Caco-2 (cell line): Measurements from ENCODE around the gene SLC16A11. TPM values are rescaled to one million over a fixed set of nuclear protein-coding genes. Genes with fewer than 3 reads are reported as not detected.

Experiments
- BruUV-seq: library from RNA; stranded (reverse); fragments of 400-500 nt; replicated peaks from 2 replicates; lab custom pipeline; 2021; lab: Mats Ljungman, UMichigan
- CTCF ChIA-PET: fragments of 300-600 bp; sonication (Branson Sonifier 250); formaldehyde crosslinking; loops from one replicate; lab custom pipeline; 2022; ENCODE audit warnings: antibody characterized with exemption; lab: Charles Lee
- POLR2A ChIA-PET: fragments of 300-600 bp; sonication (Branson Sonifier 250); formaldehyde crosslinking; loops from one replicate; lab custom pipeline; 2022; ENCODE audit warnings: antibody characterized with exemption; lab: Charles Lee
- DNase-seq, 2 experiments: peaks; one replicate each; pipeline versions ENCODE4 v3.0.0 to v3.0.0-alpha.2; 2020 to 2022
- H3K27me3 ChIP-seq: replicated peaks from 2 replicates; pipeline ENCODE4 v1.6.0; 2011; ENCODE audit warnings: low read length; ENCODE audit not compliant: control insufficient read depth, insufficient read depth
- H3K36me3 ChIP-seq: 2 replicates; pipeline ENCODE4 v1.5.1; 2011; ENCODE audit warnings: low read length; ENCODE audit not compliant: control insufficient read depth, insufficient read depth
- H3K4me1 ChIP-seq: fragments of 250-450 bp; sonication (Bioruptor Pico); 2 replicates; pipeline ENCODE4 v1.5.1; 2020; ENCODE audit warnings: mild to moderate bottlenecking
- H3K4me3 ChIP-seq: 2 replicates; pipeline ENCODE4 v1.5.1; 2011; ENCODE audit warnings: low read depth, mild to moderate bottlenecking, control low read depth, low read length
- H3K9me3 ChIP-seq: fragments of 250-450 bp; sonication (Bioruptor Pico); 2 replicates; pipeline ENCODE4 v1.5.1; 2020; ENCODE audit warnings: mild to moderate bottlenecking, moderate library complexity
- H3K27ac Mint-ChIP-seq: one replicate; pipeline ENCODE4 v1.8.0; 2022; ENCODE audit warnings: mixed read lengths; ENCODE audit not compliant: unreplicated experiment
- H3K27me3 Mint-ChIP-seq: one replicate; pipeline ENCODE4 v1.8.0; 2022; ENCODE audit warnings: mixed read lengths; ENCODE audit not compliant: insufficient read depth, unreplicated experiment
- H3K36me3 Mint-ChIP-seq: one replicate; pipeline ENCODE4 v1.8.0; 2022; ENCODE audit warnings: mild to moderate bottlenecking, mixed read lengths; ENCODE audit not compliant: insufficient read depth, unreplicated experiment
- H3K4me1 Mint-ChIP-seq: one replicate; pipeline ENCODE4 v1.8.0; 2022; ENCODE audit warnings: low read depth, mixed read lengths; ENCODE audit not compliant: unreplicated experiment
- H3K4me3 Mint-ChIP-seq: one replicate; pipeline ENCODE4 v1.8.0; 2022; ENCODE audit warnings: mild to moderate bottlenecking, moderate library complexity, mixed read lengths; ENCODE audit not compliant: unreplicated experiment
- H3K9me3 Mint-ChIP-seq: one replicate; pipeline ENCODE4 v1.8.0; 2022; ENCODE audit warnings: mixed read lengths; ENCODE audit not compliant: unreplicated experiment
- intact Hi-C: fragments of 100-400 bp; cut with micrococcal nuclease; formaldehyde crosslinking; loops from one replicate; pipeline ENCODE4 v1.10.0; 2022; ENCODE audit not compliant: unreplicated experiment
- total RNA-seq: library from RNA; stranded (reverse); gene quantifications from 2 replicates; pipeline ENCODE4 v1.2.3, GENCODE V29; 2022
- TF ChIP-seq, protein P1 (sequence below), 2 experiments: fragments of 200-600 bp in 1 of 2; IDR thresholded peaks; 1 replicate in 1 of 2; 2 replicates in 1 of 2; pipeline versions ENCODE4 v1.5.1 to v1.8.0; 2011 to 2022; ENCODE audit warnings: antibody characterized with exemption in 1 of 2, control low read depth in 1 of 2, inconsistent platforms in 1 of 2, low read depth in 1 of 2, low read length in 1 of 2, mild to moderate bottlenecking in 1 of 2, moderate library complexity in 1 of 2; ENCODE audit not compliant: insufficient read depth in 1 of 2, severe bottlenecking in 1 of 2, unreplicated experiment in 1 of 2

SLC16A11 gene
- total RNA-seq, 1 experiment from 2014 or later: 0.43 TPM

DNA sequence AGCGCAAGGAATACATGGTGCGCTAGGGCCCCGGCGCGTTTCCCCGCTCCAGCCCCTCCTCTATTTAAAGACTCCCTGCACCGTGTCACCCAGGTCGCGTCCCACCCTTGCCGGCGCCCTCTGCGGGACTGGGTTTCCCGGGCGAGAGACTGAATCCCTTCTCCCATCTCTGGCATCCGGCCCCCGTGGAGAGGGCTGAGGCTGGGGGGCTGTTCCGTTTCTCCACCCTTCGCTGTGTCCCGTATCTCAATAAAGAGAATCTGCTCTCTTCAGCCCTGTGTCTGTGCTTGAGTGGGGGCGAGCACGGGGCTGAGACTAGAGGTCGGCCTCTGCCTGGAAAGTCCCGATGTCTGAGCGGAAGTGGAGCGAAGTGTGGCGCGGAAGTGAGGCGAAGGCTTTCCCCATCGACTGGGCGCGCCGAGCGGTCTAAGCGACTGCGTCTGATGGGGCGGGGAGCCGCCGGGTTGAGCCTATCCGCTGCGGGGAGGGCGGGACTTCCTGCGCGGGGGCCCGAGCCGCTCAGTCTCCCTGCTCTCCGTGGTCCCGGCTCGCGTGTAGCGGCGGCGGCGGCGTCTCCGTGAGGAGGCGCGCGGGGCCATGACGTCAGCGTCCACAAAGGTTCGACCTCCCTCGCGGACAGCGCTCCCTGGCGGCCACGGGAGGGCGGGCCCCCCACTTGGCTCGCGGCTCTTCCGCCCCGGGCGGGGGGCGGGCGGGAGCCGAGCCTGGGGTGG lies 29.5 kb downstream of the SLC16A11 start:
- peak overlapping the region; percentile 88 for H3K27ac Mint-ChIP-seq
- CTCF ChIA-PET: no interaction called here
- no peaks in the 10 kb centered on the region for H3K9me3 ChIP-seq
- H3K4me1 ChIP-seq: no peaks in the 10 kb centered on the region
- H3K27me3 Mint-ChIP-seq: no peaks in the 10 kb centered on the region
- H3K4me1 Mint-ChIP-seq: no peaks in the 10 kb centered on the region
- BruUV-seq: no TSS peak
- TF ChIP-seq, protein P1, sequence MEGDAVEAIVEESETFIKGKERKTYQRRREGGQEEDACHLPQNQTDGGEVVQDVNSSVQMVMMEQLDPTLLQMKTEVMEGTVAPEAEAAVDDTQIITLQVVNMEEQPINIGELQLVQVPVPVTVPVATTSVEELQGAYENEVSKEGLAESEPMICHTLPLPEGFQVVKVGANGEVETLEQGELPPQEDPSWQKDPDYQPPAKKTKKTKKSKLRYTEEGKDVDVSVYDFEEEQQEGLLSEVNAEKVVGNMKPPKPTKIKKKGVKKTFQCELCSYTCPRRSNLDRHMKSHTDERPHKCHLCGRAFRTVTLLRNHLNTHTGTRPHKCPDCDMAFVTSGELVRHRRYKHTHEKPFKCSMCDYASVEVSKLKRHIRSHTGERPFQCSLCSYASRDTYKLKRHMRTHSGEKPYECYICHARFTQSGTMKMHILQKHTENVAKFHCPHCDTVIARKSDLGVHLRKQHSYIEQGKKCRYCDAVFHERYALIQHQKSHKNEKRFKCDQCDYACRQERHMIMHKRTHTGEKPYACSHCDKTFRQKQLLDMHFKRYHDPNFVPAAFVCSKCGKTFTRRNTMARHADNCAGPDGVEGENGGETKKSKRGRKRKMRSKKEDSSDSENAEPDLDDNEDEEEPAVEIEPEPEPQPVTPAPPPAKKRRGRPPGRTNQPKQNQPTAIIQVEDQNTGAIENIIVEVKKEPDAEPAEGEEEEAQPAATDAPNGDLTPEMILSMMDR (IDR thresholded peaks at IDR 0.05; ENCODE audit: insufficient read depth in 1 of 2, low read depth in 1 of 2, low read length in 1 of 2, severe bottlenecking in 1 of 2, unreplicated experiment in 1 of 2): peak; percentile 38 to 40
- H3K36me3 ChIP-seq: peaks cover 1% of the 10 kb centered on the region; the same call in 1 of the 2 replicates
- H3K9me3 Mint-ChIP-seq: no peaks in the 10 kb centered on the region
- POLR2A ChIA-PET: interaction anchor here (1.0 kb wide), 1 partner anchor 21 kb away, joined by 4 read pairs; the partner anchor contains the start of gene SLC16A13
- peak overlapping the region; percentile 86 for H3K4me3 ChIP-seq
- intact Hi-C loops: no loop called here
- peaks cover 19% of the 10 kb centered on the region for H3K36me3 Mint-ChIP-seq
- DNase-seq: peak; percentile 90 to 92
- H3K27me3 ChIP-seq: no peaks in the 10 kb centered on the region
- peak overlapping the region; percentile 86 for H3K4me3 Mint-ChIP-seq

DNA sequence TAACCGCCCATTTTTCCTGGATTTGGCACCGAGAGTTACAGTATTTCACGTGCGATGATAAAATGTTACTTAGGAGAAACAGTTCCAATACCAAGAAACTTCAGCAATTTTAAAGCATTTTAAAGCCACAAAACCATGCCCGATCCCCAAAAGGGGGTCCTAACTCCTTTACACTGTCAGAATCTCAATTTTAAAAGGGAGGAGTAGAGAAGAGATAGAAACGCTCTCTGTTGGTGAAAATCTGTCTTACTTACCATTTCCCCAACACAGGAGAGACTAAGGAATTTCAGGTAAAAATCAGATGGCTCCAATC lies 32.0 kb downstream of the SLC16A11 start:
- no peaks in the 10 kb centered on the region for H3K27me3 ChIP-seq
- TSS peak; percentile 81 for BruUV-seq
- peak overlapping the region; percentile 92 for H3K27ac Mint-ChIP-seq
- intact Hi-C loops: no loop called here
- peak overlapping the region; percentile 86 for H3K4me3 Mint-ChIP-seq
- H3K9me3 Mint-ChIP-seq: no peaks in the 10 kb centered on the region
- peaks cover 1% of the 10 kb centered on the region; the same call in 1 of the 2 replicates for H3K36me3 ChIP-seq
- H3K9me3 ChIP-seq: no peaks in the 10 kb centered on the region
- H3K4me1 ChIP-seq: no peaks in the 10 kb centered on the region
- DNase-seq: no peak
- H3K27me3 Mint-ChIP-seq: no peaks in the 10 kb centered on the region
- TF ChIP-seq, protein P1 (IDR thresholded peaks at IDR 0.05; ENCODE audit: insufficient read depth in 1 of 2, low read depth in 1 of 2, low read length in 1 of 2, severe bottlenecking in 1 of 2, unreplicated experiment in 1 of 2): no peak
- peaks cover 19% of the 10 kb centered on the region for H3K36me3 Mint-ChIP-seq
- no peaks in the 10 kb centered on the region for H3K4me1 Mint-ChIP-seq
- peak overlapping the region; percentile 86 for H3K4me3 ChIP-seq
- ChIA-PET POLR2A (interaction anchor here (0.6 kb wide), 1 partner anchor 24 kb away, joined by 5 read pairs; the partner anchor contains the start of gene SLC16A13), CTCF (no interaction called here)

DNA sequence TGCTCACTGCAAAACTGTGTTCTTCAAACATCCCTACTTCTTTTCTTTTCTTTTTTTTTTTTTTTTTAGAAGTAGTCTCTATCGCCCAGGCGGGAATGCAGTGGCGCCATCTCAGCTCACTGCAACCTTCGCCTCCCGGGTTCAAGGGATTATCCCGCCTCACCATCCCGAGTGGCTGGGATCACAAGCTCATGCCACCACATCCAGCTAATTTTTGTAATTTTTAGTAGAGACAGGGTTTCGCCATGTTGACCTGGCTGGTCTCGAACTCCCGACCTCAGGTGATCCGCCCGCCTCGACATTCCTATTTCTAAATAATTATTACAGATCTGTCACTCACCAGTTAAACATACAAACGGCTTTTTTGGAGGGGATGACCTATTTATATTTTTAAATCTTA lies 32.5 kb downstream of the SLC16A11 start:
- no peak overlapping the region for H3K27ac Mint-ChIP-seq
- no peaks in the 10 kb centered on the region for H3K9me3 Mint-ChIP-seq
- Histone ChIP-seq H3K4me1 (no peaks in the 10 kb centered on the region), H3K27me3 (no peaks in the 10 kb centered on the region), H3K36me3 (no peaks in the 10 kb centered on the region), H3K9me3 (no peaks in the 10 kb centered on the region), H3K4me3 (peak overlapping the region; percentile 86)
- POLR2A ChIA-PET: no interaction called here
- DNase-seq: no peak
- H3K4me3 Mint-ChIP-seq: peak overlapping the region; percentile 86
- H3K27me3 Mint-ChIP-seq: no peaks in the 10 kb centered on the region
- BruUV-seq: no TSS peak
- CTCF ChIA-PET: no interaction called here
- H3K4me1 Mint-ChIP-seq: no peaks in the 10 kb centered on the region
- TF ChIP-seq, protein P1 (IDR thresholded peaks at IDR 0.05; ENCODE audit: insufficient read depth in 1 of 2, low read depth in 1 of 2, low read length in 1 of 2, severe bottlenecking in 1 of 2, unreplicated experiment in 1 of 2): no peak
- intact Hi-C loops: no loop called here
- peaks cover 19% of the 10 kb centered on the region for H3K36me3 Mint-ChIP-seq
